ENCODE data around the gene MRPL28.
"Not testable (repeated sequence)": the region's sequence is repeated elsewhere in the genome, so short reads cannot be mapped to it uniquely, and the experiment has no call there.

The MRPL28 gene

GRCh38 chr16:345772-346171, 24.6 kb downstream of the MRPL28 start:
- FAIRE-seq, result no peak
- DNase-seq (ENCODE audit: extremely low spot score, insufficient read length, low read depth), result no peak

- no peak for FAIRE-seq
Observed at GRCh38 chr16:342455-343213, 27.7 kb downstream of the MRPL28 start.

GRCh38 chr16:341974-342336, 28.4 kb downstream of the MRPL28 start:
- FAIRE-seq; DNase-seq (ENCODE audit: extremely low spot score, insufficient read length, low read depth): not testable (repeated sequence)

More at GRCh38 chr16:342455-343213, 27.7 kb downstream of the MRPL28 start:
- no peak for DNase-seq (ENCODE audit: extremely low spot score, insufficient read length, low read depth)

GRCh38 chr16:341095-341973, 29.0 kb downstream of the MRPL28 start:
- DNase-seq (ENCODE audit: extremely low spot score, insufficient read length, low read depth); FAIRE-seq: not testable (repeated sequence)

GRCh38 chr16:340370-341091, 29.8 kb downstream of the MRPL28 start:
- FAIRE-seq (no peak), DNase-seq (ENCODE audit: extremely low spot score, insufficient read length, low read depth) (no peak)

GRCh38 chr16:339680-340079, 30.7 kb downstream of the MRPL28 start:
- DNase-seq (ENCODE audit: extremely low spot score, insufficient read length, low read depth), result no peak
- no peak for FAIRE-seq

GRCh38 chr16:337975-338575, 32.3 kb downstream of the MRPL28 start:
- DNase-seq (ENCODE audit: extremely low spot score, insufficient read length, low read depth) (no peak), FAIRE-seq (no peak)

GRCh38 chr16:337437-337836, 32.9 kb downstream of the MRPL28 start:
- DNase-seq (ENCODE audit: extremely low spot score, insufficient read length, low read depth) (no peak), FAIRE-seq (no peak)

GRCh38 chr16:336269-336668, 34.1 kb downstream of the MRPL28 start:
- no peak for FAIRE-seq
- no peak for DNase-seq (ENCODE audit: extremely low spot score, insufficient read length, low read depth)

- FAIRE-seq, result not testable (repeated sequence)
Observed at GRCh38 chr16:334861-335632, 35.3 kb downstream of the MRPL28 start.

GRCh38 chr16:334164-334832, 36.0 kb downstream of the MRPL28 start:
- not testable (repeated sequence) for DNase-seq (ENCODE audit: extremely low spot score, insufficient read length, low read depth); FAIRE-seq

More at GRCh38 chr16:334861-335632, 35.3 kb downstream of the MRPL28 start:
- DNase-seq (ENCODE audit: extremely low spot score, insufficient read length, low read depth), result not testable (repeated sequence)

GRCh38 chr16:333406-334094, 36.8 kb downstream of the MRPL28 start:
- DNase-seq (ENCODE audit: extremely low spot score, insufficient read length, low read depth) (no peak), FAIRE-seq (no peak)

GRCh38 chr16:331181-331814, 39.0 kb downstream of the MRPL28 start:
- not testable (repeated sequence) for DNase-seq (ENCODE audit: extremely low spot score, insufficient read length, low read depth); FAIRE-seq

- DNase-seq (ENCODE audit: extremely low spot score, insufficient read length, low read depth), result no peak
- no peak for FAIRE-seq
Observed at GRCh38 chr16:330741-331140, 39.6 kb downstream of the MRPL28 start.

- DNase-seq (ENCODE audit: extremely low spot score, insufficient read length, low read depth), result no peak
- no peak for FAIRE-seq
Observed at GRCh38 chr16:325375-326145, 44.8 kb downstream of the MRPL28 start.

- DNase-seq (ENCODE audit: extremely low spot score, insufficient read length, low read depth) (no peak), FAIRE-seq (peak; percentile 77)
Observed at GRCh38 chr16:324451-325334, 45.6 kb downstream of the MRPL28 start.
